ENCODE measurements around the gene DNAJA4.
A peak's percentile ranks its signal among the peaks of the same experiment; 100 is the strongest.
"Not testable (repeated sequence)": the region's sequence is repeated elsewhere in the genome, so short reads cannot be mapped to it uniquely, and the experiment has no call there.

DNAJA4 gene

DNA sequence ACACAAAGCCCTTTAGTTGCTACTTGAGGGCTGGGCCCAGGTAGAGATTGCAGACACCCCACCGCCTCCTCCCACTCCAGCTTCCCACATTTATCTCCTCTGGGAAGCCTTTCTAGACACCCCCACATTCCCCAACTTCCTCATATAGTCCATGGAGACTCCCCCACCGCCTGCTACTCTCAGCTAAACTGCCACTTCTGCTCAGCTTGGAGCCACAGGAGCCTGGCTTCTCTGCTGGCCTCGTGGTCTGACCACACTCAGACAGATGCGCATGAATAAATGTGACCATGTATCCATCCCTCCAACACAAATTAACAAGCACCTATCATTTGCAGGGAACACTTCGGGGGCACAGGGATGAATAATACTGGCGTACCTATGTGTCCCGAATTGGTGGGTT lies 19.5 kb upstream of the DNAJA4 start:
- DNase-seq, result no peak

DNA sequence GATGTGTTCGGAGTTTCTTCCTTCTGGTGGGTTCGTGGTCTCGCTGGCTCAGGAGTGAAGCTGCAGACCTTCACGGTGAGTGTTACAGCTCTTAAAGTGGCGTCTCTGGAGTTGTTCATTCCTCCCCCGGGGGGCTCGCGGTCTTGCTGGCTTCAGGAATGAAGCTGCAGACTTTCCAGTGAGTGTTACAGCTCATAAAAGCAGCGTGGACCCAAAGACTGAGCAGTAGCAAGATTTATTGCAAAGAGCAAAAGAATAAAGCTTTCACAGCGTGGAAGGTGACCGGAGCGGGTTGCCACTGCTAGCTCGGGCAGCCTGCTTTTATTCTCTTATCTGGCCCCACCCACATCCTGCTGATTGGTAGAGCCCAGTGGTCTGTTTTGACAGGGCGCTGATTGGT lies 19.0 kb upstream of the DNAJA4 start:
- not testable (repeated sequence) for DNase-seq

GRCh38 chr15:78245976-78246620 lies 18.3 kb upstream of the DNAJA4 start:
- DNase-seq, result not testable (repeated sequence)

- DNase-seq, result no peak
Observed at GRCh38 chr15:78247911-78248310, 16.5 kb upstream of the DNAJA4 start.

DNA sequence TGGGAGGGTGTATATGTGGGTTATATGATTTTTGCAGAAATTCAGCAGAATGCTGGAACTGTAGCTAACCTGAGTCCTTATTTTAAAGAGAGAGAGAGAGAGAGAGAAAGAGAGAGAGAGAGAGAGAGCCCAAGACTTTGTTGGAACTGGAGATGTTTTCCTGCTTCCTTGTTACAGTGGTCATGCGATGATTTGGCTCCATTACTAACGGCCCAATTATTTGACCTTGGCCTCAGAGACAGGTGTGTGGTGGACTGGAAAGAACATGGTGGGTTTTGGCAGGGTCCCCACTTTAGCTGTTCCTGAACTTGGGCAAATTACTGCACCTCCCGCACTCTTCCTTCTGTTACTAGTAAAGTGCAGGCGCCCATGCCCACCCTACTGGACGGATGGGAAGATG lies 15.2 kb upstream of the DNAJA4 start:
- DNase-seq, result no peak

DNA sequence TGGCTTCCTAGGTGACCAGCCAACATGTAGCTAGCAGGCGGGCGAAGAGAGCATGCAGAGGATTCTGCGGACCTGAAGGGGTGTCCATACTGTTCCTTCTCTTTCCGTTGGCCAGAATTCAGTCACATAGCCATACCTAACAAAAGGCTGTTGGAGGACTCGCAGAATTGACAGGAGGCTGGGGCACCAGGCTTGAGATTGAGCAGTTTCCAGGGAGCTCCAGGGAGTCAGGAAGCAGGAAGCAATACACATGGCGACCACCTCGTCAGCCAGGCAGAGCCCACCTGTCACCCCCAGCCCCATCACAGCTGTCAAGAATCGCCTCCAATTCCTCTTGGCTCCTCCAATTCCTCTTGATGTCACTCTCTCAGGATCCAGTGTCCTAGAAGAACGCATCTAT lies 13.2 kb upstream of the DNAJA4 start:
- no peak for DNase-seq

DNA sequence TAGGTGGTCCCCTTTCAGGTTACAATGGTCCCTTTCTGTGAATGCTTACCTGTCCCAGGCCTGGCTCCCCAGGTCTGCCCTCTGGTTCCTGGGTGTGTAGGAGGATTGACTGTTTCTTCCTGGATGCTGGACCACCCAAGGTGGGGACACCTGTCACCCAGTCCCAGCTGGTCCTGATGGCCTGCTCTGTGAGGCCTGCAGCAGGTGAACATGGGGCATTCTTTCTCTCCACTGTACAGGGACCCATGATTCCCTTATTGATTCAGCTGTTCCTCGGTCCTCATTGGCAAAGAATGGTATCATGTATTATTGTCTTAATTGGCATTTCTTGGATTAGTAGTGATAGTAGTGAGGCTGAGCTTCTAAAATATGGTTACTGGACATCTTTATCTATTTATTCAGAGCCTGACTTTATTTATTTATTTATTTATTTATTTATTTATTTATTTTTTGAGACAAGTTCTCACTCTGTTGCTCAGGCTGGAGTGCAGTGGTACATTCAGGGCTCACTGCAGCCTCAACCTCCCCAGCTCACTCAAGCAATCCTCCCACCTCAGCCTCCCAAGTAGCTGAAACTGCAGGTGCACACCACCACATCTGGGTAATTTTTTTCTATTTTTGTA lies 8.8 kb upstream of the DNAJA4 start:
- DNase-seq, result peak; percentile 9

GRCh38 chr15:78256044-78256437 lies 8.3 kb upstream of the DNAJA4 start:
- DNase-seq, result no peak

- DNase-seq, result no peak
Observed at GRCh38 chr15:78257681-78258080, 6.7 kb upstream of the DNAJA4 start.

DNA sequence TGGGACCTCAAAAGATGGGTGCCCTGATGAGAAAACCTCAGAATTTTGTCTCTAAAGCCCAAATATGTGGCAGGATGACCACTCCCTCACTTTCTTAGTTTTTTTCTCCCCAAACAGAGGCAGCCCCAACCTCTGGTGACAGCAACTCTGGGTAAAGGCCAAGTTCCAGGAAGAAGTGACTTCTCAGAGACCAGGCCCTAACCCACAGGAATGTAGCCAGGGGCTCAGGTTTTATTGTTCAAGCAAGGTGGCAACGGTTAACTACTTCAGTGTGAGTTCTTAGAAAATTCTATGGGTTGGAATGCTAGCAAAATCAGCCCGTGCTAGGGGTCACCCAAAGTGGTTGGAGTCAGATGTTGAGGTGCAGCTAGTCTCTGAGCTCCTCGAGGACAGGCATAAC lies 5.1 kb upstream of the DNAJA4 start:
- DNase-seq, result no peak

- no peak for DNase-seq
Observed at GRCh38 chr15:78260489-78260888, 3.9 kb upstream of the DNAJA4 start.

DNA sequence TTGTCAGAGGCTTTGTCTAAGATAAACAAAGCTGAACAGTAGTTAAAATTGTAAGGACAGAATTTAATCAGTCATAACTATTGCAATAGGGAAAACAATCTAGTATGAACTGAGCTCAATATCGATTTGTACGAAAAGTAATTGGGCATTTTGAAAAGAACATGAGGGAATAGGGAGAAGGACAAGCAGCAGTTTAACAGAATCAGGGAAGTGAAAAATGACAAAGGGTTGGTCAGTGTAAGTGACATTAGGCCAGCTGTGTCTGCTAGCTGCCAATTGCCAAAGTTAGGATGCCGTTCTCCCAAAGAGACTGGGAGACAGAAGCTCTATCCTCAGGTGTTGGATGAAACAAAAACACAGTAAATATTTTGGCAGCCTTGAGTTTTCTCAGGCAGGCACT lies 3.3 kb upstream of the DNAJA4 start:
- no peak for DNase-seq

- no peak for DNase-seq
Observed at GRCh38 chr15:78263351-78263781, 996 bp upstream of the DNAJA4 start.

DNA sequence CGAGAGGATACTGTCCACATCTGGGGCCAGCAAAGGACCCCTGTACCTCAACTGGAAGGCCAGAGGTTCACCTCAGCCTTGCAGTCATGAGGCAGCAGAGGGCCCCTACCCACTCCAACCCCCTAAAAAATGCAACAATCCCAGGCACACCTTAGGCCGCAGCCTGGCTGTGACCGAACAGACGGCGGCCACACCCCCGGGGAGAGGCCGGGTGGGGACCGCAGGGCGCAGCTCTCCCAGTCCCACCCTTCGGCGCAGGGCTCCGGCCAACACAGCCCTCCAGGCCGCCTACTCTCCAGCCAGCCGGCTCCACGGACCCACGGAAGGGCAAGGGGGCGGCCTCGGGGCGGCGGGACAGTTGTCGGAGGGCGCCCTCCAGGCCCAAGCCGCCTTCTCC lies 457 bp upstream of the DNAJA4 start:
- DNase-seq, result no peak

- DNase-seq, result no peak
Observed at GRCh38 chr15:78265137-78265460, 737 bp downstream of the DNAJA4 start.

- DNase-seq, result no peak
Observed at GRCh38 chr15:78265752-78266224, 1.4 kb downstream of the DNAJA4 start.

DNA sequence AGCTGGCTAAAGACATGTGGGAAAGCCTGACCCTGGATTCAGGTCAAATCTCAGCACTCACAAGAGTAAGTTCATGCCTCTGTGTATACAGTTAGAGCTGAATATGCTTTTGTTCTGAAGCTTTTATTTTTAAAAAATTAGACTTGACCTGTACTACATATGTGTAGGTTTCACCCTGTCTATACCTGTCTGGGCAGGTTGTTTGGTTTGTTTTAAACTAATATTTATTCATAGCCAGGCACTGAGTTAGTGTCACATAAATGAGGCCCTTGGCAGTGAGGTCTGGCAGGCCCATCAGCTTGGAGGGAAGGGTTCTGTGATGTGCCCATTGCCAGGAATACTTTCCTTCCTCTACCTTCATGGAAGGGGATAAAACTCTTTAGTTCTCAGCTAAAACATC lies 1.9 kb downstream of the DNAJA4 start:
- DNase-seq, result no peak

DNA sequence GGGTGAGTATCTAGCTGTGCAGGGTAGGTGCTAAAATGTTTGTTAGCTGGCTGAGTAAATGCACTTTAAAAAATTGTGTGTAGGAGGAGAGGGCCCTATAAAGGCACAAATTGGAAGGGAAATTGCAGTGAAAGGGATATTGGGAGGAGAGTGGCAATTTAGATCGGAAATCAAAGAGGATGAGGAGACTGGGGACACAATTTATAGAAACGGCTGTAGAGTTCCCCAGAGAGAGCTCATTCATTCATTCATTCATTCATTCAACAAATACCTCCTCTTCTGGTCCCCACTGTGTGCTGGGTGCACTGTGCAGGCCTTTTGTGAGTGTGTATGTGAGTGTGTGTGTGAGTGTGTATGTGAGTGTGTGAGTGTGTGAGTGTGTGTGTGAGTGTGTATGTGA lies 2.4 kb downstream of the DNAJA4 start:
- DNase-seq, result no peak

GRCh38 chr15:78272316-78272715 lies 8.0 kb downstream of the DNAJA4 start:
- no peak for DNase-seq

- DNase-seq, result no peak
Observed at GRCh38 chr15:78272776-78273175, 8.4 kb downstream of the DNAJA4 start.

- DNase-seq, result no peak
Observed at GRCh38 chr15:78274994-78275393, 10.6 kb downstream of the DNAJA4 start.

DNA sequence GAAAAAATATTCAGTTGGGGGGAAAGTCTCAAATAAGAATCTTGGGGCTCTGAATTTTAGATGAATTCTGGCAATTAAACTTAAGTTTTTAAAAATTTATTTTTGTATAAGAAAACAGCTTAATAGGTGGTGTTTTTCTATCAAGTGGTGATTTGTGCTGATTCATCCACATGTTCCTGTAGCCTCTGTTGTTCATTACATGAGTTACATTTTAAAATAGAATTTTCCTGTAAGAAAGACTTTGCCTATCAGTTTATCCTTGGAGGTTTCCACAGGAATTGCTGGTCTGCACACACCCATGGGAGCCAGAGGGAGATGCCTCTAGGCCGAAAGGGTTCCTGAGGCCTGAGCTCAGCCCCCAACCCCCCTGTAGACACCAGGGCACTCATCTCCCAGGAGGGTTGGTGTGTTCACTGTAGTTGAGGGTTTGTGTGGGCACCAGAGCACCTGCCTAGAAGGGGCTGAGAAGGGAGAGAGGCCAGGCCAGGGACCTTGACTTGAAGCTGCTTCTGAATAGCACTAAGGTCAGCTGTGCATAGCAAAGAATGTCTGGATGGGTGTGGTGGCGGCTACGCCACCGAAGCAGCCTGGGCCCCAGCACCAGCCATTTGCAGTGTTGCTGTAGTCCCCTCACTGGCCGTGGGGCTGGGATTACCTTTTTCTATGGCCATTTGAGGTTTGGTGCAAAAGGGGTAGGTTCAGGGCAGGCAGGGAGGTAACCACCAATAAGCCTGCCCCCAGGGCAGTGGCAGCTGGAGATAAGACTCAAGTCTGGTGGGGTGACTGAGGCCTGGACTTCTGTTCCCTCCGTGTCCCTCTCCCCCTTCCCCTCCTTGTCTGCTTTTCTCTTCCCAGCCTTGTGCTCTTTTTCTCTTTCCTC lies 11.9 kb downstream of the DNAJA4 start:
- DNase-seq, result no peak

DNA sequence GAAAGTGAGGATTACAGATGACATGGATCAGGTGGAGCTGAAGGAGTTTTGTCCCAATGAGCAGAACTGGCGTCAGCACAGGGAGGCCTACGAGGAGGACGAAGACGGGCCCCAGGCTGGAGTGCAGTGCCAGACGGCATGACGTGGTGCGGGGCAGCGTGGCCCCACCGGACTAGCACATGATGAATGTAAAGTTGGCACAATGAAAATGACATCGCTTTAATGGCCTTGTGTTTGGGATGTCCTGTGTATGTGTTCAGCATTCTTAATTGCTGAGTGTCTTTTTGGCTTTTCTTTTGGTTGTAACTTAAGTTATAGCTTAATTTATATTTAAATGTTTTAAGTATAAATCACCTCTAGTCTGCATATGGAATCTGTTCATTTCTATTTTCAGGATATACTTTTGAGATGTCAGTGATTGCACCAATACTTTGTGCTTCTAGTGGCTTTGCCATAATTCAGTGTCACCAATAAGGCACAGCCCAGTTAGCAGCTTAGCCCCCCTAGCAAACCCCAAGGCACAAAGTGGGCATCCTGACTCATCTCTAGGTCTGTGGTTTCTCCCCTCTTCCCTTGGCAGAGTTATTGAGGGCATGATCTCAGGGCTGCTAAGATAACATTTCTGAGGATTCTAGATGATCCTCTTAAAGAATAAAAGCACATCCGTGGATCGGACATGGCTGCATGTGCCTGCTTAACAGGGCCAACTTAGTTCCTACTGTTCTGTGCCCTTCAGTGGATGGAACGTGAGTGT lies 16.1 kb downstream of the DNAJA4 start:
- no peak for DNase-seq
